ENCODE measurements around the gene CLASP1.

Gene CLASP1

GRCh38 chr2:121427187-121427689 is 222.0 kb downstream of the CLASP1 start:
- DNase-seq (ENCODE audit: low read depth, low spot score) = no peak

- DNase-seq (ENCODE audit: low read depth, low spot score) = no peak
Measured at GRCh38 chr2:121420486-121420885, 228.8 kb downstream of the CLASP1 start.

GRCh38 chr2:121419081-121419699 is 230.1 kb downstream of the CLASP1 start:
- DNase-seq (ENCODE audit: low read depth, low spot score) = no peak

GRCh38 chr2:121418494-121419058 is 230.7 kb downstream of the CLASP1 start:
- no peak for DNase-seq (ENCODE audit: low read depth, low spot score)

GRCh38 chr2:121417826-121418225 is 231.4 kb downstream of the CLASP1 start:
- no peak for DNase-seq (ENCODE audit: low read depth, low spot score)

GRCh38 chr2:121415727-121416126 is 233.5 kb downstream of the CLASP1 start:
- no peak for DNase-seq (ENCODE audit: low read depth, low spot score)

GRCh38 chr2:121412349-121412748 is 236.9 kb downstream of the CLASP1 start:
- no peak for DNase-seq (ENCODE audit: low read depth, low spot score)

- no peak for DNase-seq (ENCODE audit: low read depth, low spot score)
Measured at GRCh38 chr2:121409966-121410365, 239.3 kb downstream of the CLASP1 start.

- DNase-seq (ENCODE audit: low read depth, low spot score) = no peak
Measured at GRCh38 chr2:121409388-121409787, 239.9 kb downstream of the CLASP1 start.

- DNase-seq (ENCODE audit: low read depth, low spot score) = no peak
Measured at GRCh38 chr2:121408641-121409040, 240.6 kb downstream of the CLASP1 start.

- no peak for DNase-seq (ENCODE audit: low read depth, low spot score)
Measured at GRCh38 chr2:121405233-121405632, 244.0 kb downstream of the CLASP1 start.

GRCh38 chr2:121400201-121400600 is 249.1 kb downstream of the CLASP1 start:
- DNase-seq (ENCODE audit: low read depth, low spot score) = no peak

GRCh38 chr2:121398853-121399252 is 250.4 kb downstream of the CLASP1 start:
- no peak for DNase-seq (ENCODE audit: low read depth, low spot score)

GRCh38 chr2:121390082-121390692 is 259.1 kb downstream of the CLASP1 start:
- DNase-seq (ENCODE audit: low read depth, low spot score) = no peak

GRCh38 chr2:121388371-121388770 is 260.9 kb downstream of the CLASP1 start:
- no peak for DNase-seq (ENCODE audit: low read depth, low spot score)

GRCh38 chr2:121387591-121388325 is 261.5 kb downstream of the CLASP1 start:
- no peak for DNase-seq (ENCODE audit: low read depth, low spot score)

- no peak for DNase-seq (ENCODE audit: low read depth, low spot score)
Measured at GRCh38 chr2:121386707-121387106, 262.6 kb downstream of the CLASP1 start.

- no peak for DNase-seq (ENCODE audit: low read depth, low spot score)
Measured at GRCh38 chr2:121386102-121386501, 263.2 kb downstream of the CLASP1 start.

GRCh38 chr2:121382744-121383143 is 266.5 kb downstream of the CLASP1 start:
- DNase-seq (ENCODE audit: low read depth, low spot score) = no peak

GRCh38 chr2:121377646-121378045 is 271.6 kb downstream of the CLASP1 start:
- DNase-seq (ENCODE audit: low read depth, low spot score) = no peak

GRCh38 chr2:121376535-121377250 is 272.6 kb downstream of the CLASP1 start:
- DNase-seq (ENCODE audit: low read depth, low spot score) = no peak
